Endothelial cell of umbilical vein (primary cell): ENCODE data around the gene PDLIM4. TPM values are rescaled to one million over a fixed set of nuclear protein-coding genes. Genes with fewer than 3 reads are reported as not detected.

Experiments used
- BruUV-seq: library from RNA; stranded (reverse); fragments of 400-500 nt; replicated peaks from 2 replicates; lab custom pipeline; 2021; lab: Mats Ljungman, UMichigan
- CTCF ChIA-PET: fragments of 300-600, 350-600 bp; sonication (Branson Sonifier 250); formaldehyde crosslinking; loops from one replicate; lab custom pipeline; 2021; ENCODE audit warnings: antibody characterized with exemption, inconsistent platforms; lab: Charles Lee
- POLR2A ChIA-PET: fragments of 300-600, 350-600 bp; sonication (Branson Sonifier 250); formaldehyde crosslinking; loops from one replicate; lab custom pipeline; 2021; ENCODE audit warnings: antibody characterized with exemption, inconsistent platforms; lab: Charles Lee
- DNase-seq: peaks from one replicate; pipeline ENCODE4 v3.0.0-alpha.2; 2011; ENCODE audit warnings: low read depth, low spot score
- FAIRE-seq: peaks from 2 replicates; lab custom pipeline; 2011; peaks lifted over from hg19 to GRCh38; lab: Jason Lieb, UNC
- H2AFZ ChIP-seq: 2 replicates; pipeline ENCODE4 v1.6.0; 2012; ENCODE audit warnings: low read depth, low read length, control low read depth, inconsistent platforms
- H3K27ac ChIP-seq: 2 replicates; pipeline ENCODE4 v1.5.1; 2011; ENCODE audit warnings: low read depth, mild to moderate bottlenecking, control low read depth, low read length, moderate library complexity; ENCODE audit not compliant: insufficient read depth
- H3K27me3 ChIP-seq, 2 experiments: 2 replicates each; pipeline versions ENCODE4 v1.6.0 to v1.6.1; 2011; ENCODE audit warnings: low read length in 2 of 2, mixed read lengths in 1 of 2; ENCODE audit not compliant: control insufficient read depth in 2 of 2, insufficient read depth in 2 of 2
- H3K36me3 ChIP-seq, 2 experiments: 2 replicates in 1 of 2; 3 replicates in 1 of 2; pipeline ENCODE4 v1.5.1; 2011; ENCODE audit warnings: low read length in 2 of 2, mild to moderate bottlenecking in 1 of 2, moderate library complexity in 1 of 2; ENCODE audit not compliant: control insufficient read depth in 2 of 2, insufficient read depth in 2 of 2; ENCODE audit errors: extremely low read depth in 1 of 2
- H3K4me1 ChIP-seq: 3 replicates; pipeline ENCODE4 v1.5.1; 2011; ENCODE audit warnings: mild to moderate bottlenecking, low read length; ENCODE audit not compliant: control insufficient read depth, insufficient read depth; ENCODE audit errors: extremely low read depth
- H3K4me2 ChIP-seq: 2 replicates; pipeline ENCODE4 v1.6.1; 2011; ENCODE audit warnings: low read length, control low read depth, mixed read lengths; ENCODE audit not compliant: insufficient read depth
- H3K4me3 ChIP-seq, 3 experiments: fragments of 200-600 bp in 1 of 3; sonication (generic), shearing (Covaris generic) in 1 of 3; replicated peaks in 1 of 3; 2 replicates each; pipeline ENCODE4 v1.5.1; 2011 to 2016; ENCODE audit warnings: control low read depth in 3 of 3, low read length in 3 of 3, mild to moderate bottlenecking in 2 of 3, inconsistent platforms in 1 of 3, low read depth in 1 of 3, moderate library complexity in 1 of 3; ENCODE audit not compliant: insufficient read depth in 1 of 3
- H3K79me2 ChIP-seq: 2 replicates; pipeline ENCODE4 v1.6.0; 2012; ENCODE audit warnings: low read length, inconsistent platforms; ENCODE audit not compliant: control insufficient read depth, insufficient read depth
- H3K9ac ChIP-seq: replicated peaks from 2 replicates; pipeline ENCODE3; 2011; ENCODE audit warnings: low read length, control low read depth; ENCODE audit not compliant: insufficient read depth; ENCODE audit errors: extremely low read depth
- H3K9me1 ChIP-seq: replicated peaks from 3 replicates; pipeline ENCODE4 v1.6.0; 2011; ENCODE audit warnings: mild to moderate bottlenecking, low read length; ENCODE audit not compliant: control insufficient read depth, insufficient read depth; ENCODE audit errors: extremely low read depth
- H3K9me3 ChIP-seq: replicated peaks from 2 replicates; pipeline ENCODE4 v1.5.1; 2012; ENCODE audit warnings: low read length, inconsistent platforms; ENCODE audit not compliant: control insufficient read depth, insufficient read depth
- H4K20me1 ChIP-seq: replicated peaks from 2 replicates; pipeline ENCODE3; 2011; ENCODE audit warnings: mild to moderate bottlenecking, low read length; ENCODE audit not compliant: control insufficient read depth, insufficient read depth; ENCODE audit errors: extremely low read depth
- CTCF ChIP-seq, 2 donors: IDR thresholded peaks; 1 replicate in 1 of 2; 2 replicates in 1 of 2; pipeline ENCODE4 v1.5.1; 2011; ENCODE audit warnings: low read length in 2 of 2, mild to moderate bottlenecking in 2 of 2, moderate library complexity in 2 of 2, control low read depth in 1 of 2, inconsistent platforms in 1 of 2, low read depth in 1 of 2; ENCODE audit not compliant: insufficient read depth in 1 of 2; ENCODE audit errors: extremely low read depth in 1 of 2
- EZH2 ChIP-seq: IDR thresholded peaks from 2 replicates; pipeline ENCODE4 v1.6.1; 2012; ENCODE audit warnings: borderline replicate concordance, low read depth, mild to moderate bottlenecking, moderate library complexity, low read length, inconsistent platforms; ENCODE audit not compliant: severe bottlenecking
- FOS ChIP-seq: IDR thresholded peaks from 2 replicates; pipeline ENCODE4 v1.6.1; 2011; ENCODE audit warnings: mild to moderate bottlenecking, low read length, moderate library complexity, borderline replicate concordance; ENCODE audit not compliant: insufficient read depth
- GATA2 ChIP-seq: IDR thresholded peaks from 2 replicates; pipeline ENCODE4 v1.7.0; 2011; ENCODE audit warnings: low read depth, mild to moderate bottlenecking, moderate library complexity, mixed read lengths, low read length; ENCODE audit not compliant: insufficient read length, insufficient read depth
- JUN ChIP-seq: IDR thresholded peaks from 2 replicates; pipeline ENCODE4 v1.6.1; 2011; ENCODE audit warnings: borderline replicate concordance, low read depth; ENCODE audit not compliant: insufficient read length, insufficient read depth
- MAX ChIP-seq: IDR thresholded peaks from 2 replicates; pipeline ENCODE4 v1.6.1; 2011; ENCODE audit not compliant: insufficient read depth, insufficient read length
- MYC ChIP-seq: IDR thresholded peaks from one replicate; pipeline ENCODE4 v1.6.1; 2011; ENCODE audit warnings: mild to moderate bottlenecking, low read depth, low read length
- POLR2A ChIP-seq: IDR thresholded peaks from 2 replicates; pipeline ENCODE4 v1.6.1; 2012; ENCODE audit warnings: low read depth, mild to moderate bottlenecking, control low read depth, low read length
- POLR2AphosphoS5 ChIP-seq: IDR thresholded peaks from 2 replicates; pipeline ENCODE4 v1.6.1; 2012; ENCODE audit warnings: low read depth, mild to moderate bottlenecking, control low read depth, low read length, moderate library complexity; ENCODE audit not compliant: insufficient read depth
- dilution Hi-C: fragments of 300-500 bp; cut with MboI; formaldehyde crosslinking; loops from one replicate; pipeline ENCODE4 v1.15.0; 2019; ENCODE audit warnings: low sequenced_read_pairs; ENCODE audit not compliant: extremely low pct_ligation_motif_present
- intact Hi-C: fragments of 100-400 bp; cut with micrococcal nuclease; formaldehyde crosslinking; loops from one replicate; pipeline ENCODE4 v1.10.0; 2022
- polyA plus RNA-seq, 4 experiments: library from polyadenylated mRNA; depleted of rRNA in 3 of 4; stranded (reverse) in 3 of 4; unstranded in 1 of 4; fragments of >200 nt; gene quantifications; 2 replicates each; pipeline versions ENCODE4 v1.2.1 to v1.2.3, GENCODE V29; 2011 to 2012; ENCODE audit warnings: missing spikeins in 1 of 4
- total RNA-seq: library from RNA; stranded (reverse); gene quantifications from 2 replicates; pipeline ENCODE4 v1.2.3, GENCODE V29; 2021

PDLIM4 gene
- total and polyA plus RNA-seq, 2 donors (not counting 3 experiments of a cell fraction or from before 2014, with no cell fraction given): 65.7 to 112 TPM

- H3K79me2 ChIP-seq: peaks cover 6% of the 10 kb centered on the region
- no peak overlapping the region for H3K4me3 ChIP-seq
- H3K9me1 ChIP-seq: no peaks in the 10 kb centered on the region
- dilution Hi-C loops (no loop called here), intact Hi-C loops (no loop called here)
- no peak overlapping the region for H3K9ac ChIP-seq
- FAIRE-seq (no peak), DNase-seq (no peak)
- no TSS peak for BruUV-seq
- H3K9me3 ChIP-seq: no peaks in the 10 kb centered on the region
- ChIA-PET CTCF (interaction anchor here (1.5 kb wide), 1 partner anchor 12 kb away, joined by 3 read pairs; no protein-coding TSS in a partner anchor), POLR2A (no interaction called here)
- no peak overlapping the region for H3K27ac ChIP-seq
- no peaks in the 10 kb centered on the region for H4K20me1 ChIP-seq
- H3K36me3 ChIP-seq: no peaks in the 10 kb centered on the region
- no peak overlapping the region for H2AFZ ChIP-seq
- no peak overlapping the region for H3K4me2 ChIP-seq
- no peak for TF ChIP-seq POLR2AphosphoS5
- no peak for TF ChIP-seq JUN
- TF ChIP-seq GATA2: no peak
- TF ChIP-seq MYC: no peak
- no peak for TF ChIP-seq MAX
- TF ChIP-seq FOS: no peak
- TF ChIP-seq EZH2: no peak
- TF ChIP-seq POLR2A: no peak
- TF ChIP-seq CTCF (IDR thresholded peaks at IDR 0.05; ENCODE audit: extremely low read depth in 1 of 2, insufficient read depth in 1 of 2, low read depth in 1 of 2, low read length in 2 of 2): no peak
- peaks cover 12% of the 10 kb centered on the region for H3K4me1 ChIP-seq
- H3K27me3 ChIP-seq: no peaks in the 10 kb centered on the region
Observed at GRCh38 chr5:132300577-132301343, 43.3 kb downstream of the PDLIM4 start.
